Prostate gland (tissue), 2 donors: ENCODE results near the gene TMED6. TPM values are rescaled to one million over a fixed set of nuclear protein-coding genes. Genes with fewer than 3 reads are reported as not detected.

Source experiments
- DNase-seq: peaks from one replicate; pipeline ENCODE4 v3.0.0-alpha.2; 2019; ENCODE audit warnings: low spot score
- H3K27ac ChIP-seq, 2 donors: fragments of 200-600 bp; sonication (generic); 2 replicates each; pipeline ENCODE4 v1.5.1; 2017 to 2019
- H3K27me3 ChIP-seq: fragments of 200-600 bp; sonication (generic); replicated peaks from 2 replicates; pipeline ENCODE4 v1.5.1; 2019; ENCODE audit not compliant: insufficient read depth
- H3K36me3 ChIP-seq, 2 donors: fragments of 200-600 bp; sonication (generic); 1 replicate in 1 of 2; 2 replicates in 1 of 2; pipeline versions ENCODE4 v1.5.1 to v1.8.1; 2017 to 2019
- H3K4me1 ChIP-seq: fragments of 200-600 bp; sonication (generic); replicated peaks from 2 replicates; pipeline ENCODE4 v1.5.1; 2019
- H3K4me3 ChIP-seq, 2 donors: fragments of 200-600 bp; sonication (generic); 2 replicates each; pipeline ENCODE4 v1.5.1; 2017 to 2019
- H3K9me3 ChIP-seq: fragments of 200-600 bp; sonication (generic); 2 replicates; pipeline ENCODE4 v1.5.1; 2017
- POLR2A ChIP-seq: fragments of 450-650 bp; IDR thresholded peaks from one replicate; pipeline ENCODE4 v1.6.1; 2016; ENCODE audit warnings: antibody characterized with exemption, mild to moderate bottlenecking
- POLR2AphosphoS5 ChIP-seq: sonication (generic); formaldehyde crosslinking; IDR thresholded peaks from one replicate; pipeline ENCODE4 v1.6.1; 2017; ENCODE audit warnings: antibody characterized with exemption
- WGBS: methylation state at CpG from one replicate; pipeline ENCODE4 v1.1.5; 2018; 5-methylcytosine and 5-hydroxymethylcytosine counted together
- intact Hi-C: fragments of 100-400 bp; cut with DNase I; formaldehyde crosslinking; loops from one replicate; pipeline ENCODE4 v1.14.2; 2022
- total RNA-seq, 2 donors: library from RNA; depleted of rRNA; stranded (reverse); fragments of >200 nt; gene quantifications; one replicate each; pipeline ENCODE4 v1.1.0, GENCODE V29; 2016
- TF ChIP-seq, protein P1 (sequence below), 4 experiments: fragments of 200-600 bp in 2 of 4; fragments of 450-650 bp in 2 of 4; sonication (generic) in 2 of 4; IDR thresholded peaks; 1 replicate in 3 of 4; 2 replicates in 1 of 4; pipeline ENCODE4 v1.5.1; 2016 to 2019; ENCODE audit warnings: antibody characterized with exemption in 4 of 4, mild to moderate bottlenecking in 2 of 4, moderate library complexity in 2 of 4

The TMED6 gene
- total RNA-seq, result 1 to 10 TPM in 1 of 2 donors, not detected in 1; 1.1 TPM

DNA sequence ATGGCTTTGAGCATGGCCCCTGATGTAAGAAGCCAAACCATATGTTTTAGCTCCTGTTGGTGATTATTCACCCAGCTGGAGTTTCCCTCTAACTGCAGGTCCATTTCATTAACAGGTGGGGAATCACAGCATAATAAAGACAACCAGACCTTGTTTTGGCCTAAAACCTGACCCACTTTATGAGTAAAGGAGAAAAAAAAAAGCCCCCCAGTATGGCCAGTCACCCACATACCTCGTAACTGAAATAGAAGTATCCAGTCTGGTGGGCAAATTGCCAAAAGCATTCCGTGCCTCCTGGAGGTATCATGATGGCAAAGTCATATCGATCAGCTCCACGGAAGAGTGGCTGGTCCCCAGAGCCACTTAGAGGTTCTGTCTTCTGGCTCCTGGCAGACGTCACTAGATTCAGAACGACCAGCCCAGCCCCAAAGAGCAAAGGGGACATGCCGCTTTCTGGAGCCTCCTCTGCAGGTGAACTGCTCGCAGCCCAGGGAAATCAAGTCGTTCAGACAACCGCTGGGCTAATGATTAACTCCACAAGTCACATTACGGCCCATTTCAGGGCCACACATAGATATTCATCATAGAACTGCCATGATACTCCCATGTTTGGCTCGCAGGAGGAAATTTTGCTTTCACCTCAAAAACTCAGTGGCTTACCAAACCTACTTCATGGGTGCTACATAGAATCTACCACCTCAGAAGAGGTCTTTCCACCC, at the start of gene TMED6:
Gene TMED6, minus strand, starts transcription at position 478 of the 719 bp plus-strand sequence. Its CDS starts 33 bp downstream, at position 445.
- H3K36me3 ChIP-seq, result peaks cover 0 to 4% of the 10 kb centered on the region in 2 donors
- no peak for DNase-seq
- H3K27ac ChIP-seq, result no peak within 1 kb of the TSS
- H3K27me3 ChIP-seq, result no peaks in the 10 kb centered on the region
- no peaks in the 10 kb centered on the region for H3K9me3 ChIP-seq
- no peaks in the 10 kb centered on the region for H3K4me1 ChIP-seq
- 63% methylated on average over 12 of the region's 12 CpGs for WGBS
- intact Hi-C loops, result no loop called here
- no peak within 1 kb of the TSS for H3K4me3 ChIP-seq
- TF ChIP-seq POLR2A (no peak), POLR2AphosphoS5 (no peak)
- TF ChIP-seq, protein P1, sequence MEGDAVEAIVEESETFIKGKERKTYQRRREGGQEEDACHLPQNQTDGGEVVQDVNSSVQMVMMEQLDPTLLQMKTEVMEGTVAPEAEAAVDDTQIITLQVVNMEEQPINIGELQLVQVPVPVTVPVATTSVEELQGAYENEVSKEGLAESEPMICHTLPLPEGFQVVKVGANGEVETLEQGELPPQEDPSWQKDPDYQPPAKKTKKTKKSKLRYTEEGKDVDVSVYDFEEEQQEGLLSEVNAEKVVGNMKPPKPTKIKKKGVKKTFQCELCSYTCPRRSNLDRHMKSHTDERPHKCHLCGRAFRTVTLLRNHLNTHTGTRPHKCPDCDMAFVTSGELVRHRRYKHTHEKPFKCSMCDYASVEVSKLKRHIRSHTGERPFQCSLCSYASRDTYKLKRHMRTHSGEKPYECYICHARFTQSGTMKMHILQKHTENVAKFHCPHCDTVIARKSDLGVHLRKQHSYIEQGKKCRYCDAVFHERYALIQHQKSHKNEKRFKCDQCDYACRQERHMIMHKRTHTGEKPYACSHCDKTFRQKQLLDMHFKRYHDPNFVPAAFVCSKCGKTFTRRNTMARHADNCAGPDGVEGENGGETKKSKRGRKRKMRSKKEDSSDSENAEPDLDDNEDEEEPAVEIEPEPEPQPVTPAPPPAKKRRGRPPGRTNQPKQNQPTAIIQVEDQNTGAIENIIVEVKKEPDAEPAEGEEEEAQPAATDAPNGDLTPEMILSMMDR (IDR thresholded peaks at IDR 0.05), result no peak

- 56% methylated on average over 3 of the region's 3 CpGs for WGBS
- H3K27ac ChIP-seq, result no peak overlapping the region
- no peak overlapping the region for H3K4me3 ChIP-seq
- TF ChIP-seq POLR2A, result no peak
- TF ChIP-seq, protein P1 (IDR thresholded peaks at IDR 0.05), result no peak
- TF ChIP-seq POLR2AphosphoS5, result no peak
- no peaks in the 10 kb centered on the region for H3K9me3 ChIP-seq
- DNase-seq, result no peak
- H3K27me3 ChIP-seq, result no peaks in the 10 kb centered on the region
- H3K4me1 ChIP-seq, result peaks cover 9% of the 10 kb centered on the region
- intact Hi-C loops, result loop anchor here (5.0 kb wide), 3 partner anchors 83 to 308 kb away; partner anchors contain the start of gene NFAT5
- no peaks in the 10 kb centered on the region for H3K36me3 ChIP-seq
Measured at GRCh38 chr16:69399361-69399760, 47.8 kb upstream of the TMED6 start.

DNA sequence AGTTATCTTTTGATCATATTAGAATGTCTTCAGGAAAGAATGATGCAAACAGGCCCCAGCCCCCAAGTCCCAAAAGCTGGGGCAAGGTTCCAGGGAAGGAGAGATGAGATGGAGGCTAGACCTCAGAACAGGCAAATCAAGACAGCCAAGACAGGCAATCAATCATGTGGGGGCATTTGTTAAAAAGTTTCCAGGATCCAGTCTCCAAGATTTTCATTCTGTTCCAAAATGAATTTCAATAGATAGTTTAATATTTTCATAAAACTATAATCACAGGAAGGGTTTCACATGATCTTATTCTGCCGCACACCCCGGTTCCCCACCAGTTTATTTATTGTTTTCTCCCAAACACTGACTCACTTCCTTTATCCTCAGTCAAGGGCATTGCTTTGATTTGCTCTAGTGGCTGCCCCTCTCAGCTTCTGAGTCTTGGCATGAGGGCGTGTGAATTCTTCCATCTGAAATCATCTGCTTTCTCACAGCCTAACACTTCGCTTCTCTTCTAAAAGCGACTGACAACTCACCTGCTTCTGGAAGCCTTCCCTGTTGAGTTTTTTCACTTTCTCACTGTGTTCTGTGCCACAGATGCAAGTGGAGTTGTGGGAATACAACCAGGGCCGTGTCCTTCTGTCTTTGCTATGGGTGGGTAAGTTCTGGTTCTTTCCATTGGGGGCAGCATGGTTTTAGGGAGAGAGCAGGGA, 46.4 kb upstream of the TMED6 start:
- Histone ChIP-seq H3K9me3 (no peaks in the 10 kb centered on the region), H3K4me3 (no peak overlapping the region), H3K4me1 (peaks cover 6% of the 10 kb centered on the region), H3K27ac (peak overlapping the region; percentile 80 to 87), H3K27me3 (no peaks in the 10 kb centered on the region), H3K36me3 (no peaks in the 10 kb centered on the region)
- no peak for DNase-seq
- intact Hi-C loops, result loop anchor here (2.0 to 5.0 kb wide), 4 partner anchors 84 to 357 kb away; partner anchors contain the start of genes NFAT5 and NOB1
- TF ChIP-seq, protein P1 (IDR thresholded peaks at IDR 0.05), result peak in 2 of 4 experiments; percentile 47 to 59
- no peak for TF ChIP-seq POLR2A
- peak; percentile 29 for TF ChIP-seq POLR2AphosphoS5
- 21% methylated on average over 6 of the region's 6 CpGs for WGBS

DNA sequence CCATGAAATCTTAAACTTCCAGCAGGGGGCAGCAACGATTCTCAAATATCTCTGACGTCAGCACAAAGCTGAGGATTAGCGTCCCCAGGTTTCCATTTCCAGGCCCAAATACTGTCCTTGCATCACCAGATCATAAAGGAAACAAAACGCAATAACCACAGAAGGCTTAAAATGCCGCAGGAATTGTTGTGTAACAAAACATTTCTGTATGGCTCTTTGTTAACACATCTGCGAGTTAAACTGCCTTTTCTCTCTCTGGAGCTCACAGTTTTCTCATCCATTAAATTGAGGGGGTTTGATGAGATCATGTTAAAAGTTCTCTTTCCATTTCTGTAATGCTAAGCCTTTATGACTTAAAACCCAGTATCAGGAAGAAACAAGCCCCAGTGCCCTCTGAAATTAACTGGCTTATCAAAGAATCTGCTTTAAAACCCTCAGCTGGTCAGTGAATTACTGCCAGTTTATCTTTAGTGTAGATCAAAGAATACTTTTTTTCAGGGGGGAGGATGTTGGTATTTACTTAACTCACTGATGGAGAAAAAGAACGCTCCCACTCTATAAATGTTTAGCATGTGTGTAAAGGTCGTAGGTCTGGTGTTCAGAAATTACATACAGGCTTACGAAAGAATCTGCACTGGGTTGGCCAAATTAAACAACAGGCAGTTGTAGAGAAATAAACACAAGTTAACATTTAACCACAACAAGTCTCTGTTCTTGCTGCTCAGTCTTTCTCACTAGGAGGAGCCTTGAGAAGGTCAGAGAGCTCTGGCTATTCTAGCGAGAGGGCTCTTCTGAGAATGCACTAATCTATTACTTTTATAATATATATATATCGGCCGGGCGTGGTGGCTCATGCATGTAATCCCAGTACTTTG, 44.8 kb upstream of the TMED6 start:
- Histone ChIP-seq H3K9me3 (no peaks in the 10 kb centered on the region), H3K36me3 (no peaks in the 10 kb centered on the region), H3K4me1 (peaks cover 6% of the 10 kb centered on the region), H3K27ac (peak overlapping the region; percentile 80 to 87), H3K4me3 (no peak overlapping the region), H3K27me3 (no peaks in the 10 kb centered on the region)
- 11% methylated on average over 13 of the region's 13 CpGs for WGBS
- intact Hi-C loops, result loop anchor here (2.0 to 5.0 kb wide), 4 partner anchors 86 to 358 kb away; partner anchors contain the start of genes NFAT5 and NOB1
- peak; percentile 82 for DNase-seq
- TF ChIP-seq POLR2AphosphoS5 (peak; percentile 82), POLR2A (no peak)
- TF ChIP-seq, protein P1 (IDR thresholded peaks at IDR 0.05), result peak; percentile 71 to 94 (median 82)
